ENCODE data around the gene TSPAN31.
A peak's percentile ranks its signal among the peaks of the same experiment; 100 is the strongest.

Gene TSPAN31

GRCh38 chr12:57743769-57744168 is 1.1 kb upstream of the TSPAN31 start:
- TF ChIP-seq, protein P1, sequence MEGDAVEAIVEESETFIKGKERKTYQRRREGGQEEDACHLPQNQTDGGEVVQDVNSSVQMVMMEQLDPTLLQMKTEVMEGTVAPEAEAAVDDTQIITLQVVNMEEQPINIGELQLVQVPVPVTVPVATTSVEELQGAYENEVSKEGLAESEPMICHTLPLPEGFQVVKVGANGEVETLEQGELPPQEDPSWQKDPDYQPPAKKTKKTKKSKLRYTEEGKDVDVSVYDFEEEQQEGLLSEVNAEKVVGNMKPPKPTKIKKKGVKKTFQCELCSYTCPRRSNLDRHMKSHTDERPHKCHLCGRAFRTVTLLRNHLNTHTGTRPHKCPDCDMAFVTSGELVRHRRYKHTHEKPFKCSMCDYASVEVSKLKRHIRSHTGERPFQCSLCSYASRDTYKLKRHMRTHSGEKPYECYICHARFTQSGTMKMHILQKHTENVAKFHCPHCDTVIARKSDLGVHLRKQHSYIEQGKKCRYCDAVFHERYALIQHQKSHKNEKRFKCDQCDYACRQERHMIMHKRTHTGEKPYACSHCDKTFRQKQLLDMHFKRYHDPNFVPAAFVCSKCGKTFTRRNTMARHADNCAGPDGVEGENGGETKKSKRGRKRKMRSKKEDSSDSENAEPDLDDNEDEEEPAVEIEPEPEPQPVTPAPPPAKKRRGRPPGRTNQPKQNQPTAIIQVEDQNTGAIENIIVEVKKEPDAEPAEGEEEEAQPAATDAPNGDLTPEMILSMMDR (IDR thresholded peaks at IDR 0.05; ENCODE audit: low read length), result no peak
- no peak for TF ChIP-seq EZH2 (IDR thresholded peaks at IDR 0.05; ENCODE audit: borderline replicate concordance, low read length)
- peak overlapping the region; percentile 72 for H3K4me3 ChIP-seq (ENCODE audit: low read depth, low read length, poor library complexity, severe bottlenecking)

GRCh38 chr12:57744194-57744776 is 554 bp upstream of the TSPAN31 start:
- Histone ChIP-seq H3K27ac (ENCODE audit: low read depth, low read length, poor library complexity, severe bottlenecking) (peak overlapping the region; percentile 64), H3K79me2 (ENCODE audit: insufficient read depth, low read length) (no peaks in the 10 kb centered on the region), H4K20me1 (ENCODE audit: insufficient read depth, low read length) (no peaks in the 10 kb centered on the region), H3K9ac (ENCODE audit: low read length) (peak overlapping the region; percentile 83), H3F3A (ENCODE audit: insufficient read depth, low read length) (no peaks in the 10 kb centered on the region; the same call in 1 of the 2 replicates), H3K4me2 (ENCODE audit: low read length) (peak overlapping the region; percentile 79), H3K9me2 (ENCODE audit: low read depth, low read length) (no peaks in the 10 kb centered on the region), H3K27me3 (ENCODE audit: insufficient read depth, low read length) (no peaks in the 10 kb centered on the region), H3K9me3 (ENCODE audit: low read length) (no peaks in the 10 kb centered on the region), H2AFZ (ENCODE audit: low read length) (peak overlapping the region; percentile 5; the same call in 1 of the 2 replicates), H3K4me1 (ENCODE audit: insufficient read depth, low read length, severe bottlenecking) (peaks cover 55% of the 10 kb centered on the region), H3K36me3 (ENCODE audit: insufficient read depth, low read length) (peaks cover 33% of the 10 kb centered on the region), H3K4me3 (ENCODE audit: low read depth, low read length, poor library complexity, severe bottlenecking) (peak overlapping the region; percentile 72)
- TF ChIP-seq, protein P1 (IDR thresholded peaks at IDR 0.05; ENCODE audit: low read length), result no peak
- no peak for TF ChIP-seq EZH2 (IDR thresholded peaks at IDR 0.05; ENCODE audit: borderline replicate concordance, low read length)

More at GRCh38 chr12:57743769-57744168, 1.1 kb upstream of the TSPAN31 start:
- Histone ChIP-seq H3K27ac (ENCODE audit: low read depth, low read length, poor library complexity, severe bottlenecking) (peak overlapping the region; percentile 64), H3K4me1 (ENCODE audit: insufficient read depth, low read length, severe bottlenecking) (peaks cover 57% of the 10 kb centered on the region), H4K20me1 (ENCODE audit: insufficient read depth, low read length) (no peaks in the 10 kb centered on the region), H3F3A (ENCODE audit: insufficient read depth, low read length) (no peaks in the 10 kb centered on the region; the same call in 1 of the 2 replicates), H3K9me2 (ENCODE audit: low read depth, low read length) (no peaks in the 10 kb centered on the region), H3K4me2 (ENCODE audit: low read length) (peak overlapping the region; percentile 79), H2AFZ (ENCODE audit: low read length) (peak overlapping the region; percentile 5; the same call in 1 of the 2 replicates), H3K9me3 (ENCODE audit: low read length) (no peaks in the 10 kb centered on the region), H3K79me2 (ENCODE audit: insufficient read depth, low read length) (no peaks in the 10 kb centered on the region), H3K36me3 (ENCODE audit: insufficient read depth, low read length) (peaks cover 28% of the 10 kb centered on the region), H3K27me3 (ENCODE audit: insufficient read depth, low read length) (no peaks in the 10 kb centered on the region), H3K9ac (ENCODE audit: low read length) (peak overlapping the region; percentile 83)

- Histone ChIP-seq H3K36me3 (ENCODE audit: insufficient read depth, low read length) (peaks cover 44% of the 10 kb centered on the region), H3K9me3 (ENCODE audit: low read length) (no peaks in the 10 kb centered on the region), H3K27ac (ENCODE audit: low read depth, low read length, poor library complexity, severe bottlenecking) (peak overlapping the region; percentile 74), H3K9me2 (ENCODE audit: low read depth, low read length) (no peaks in the 10 kb centered on the region), H3K9ac (ENCODE audit: low read length) (peak overlapping the region; percentile 83), H3K4me2 (ENCODE audit: low read length) (peak overlapping the region; percentile 79), H2AFZ (ENCODE audit: low read length) (no peak overlapping the region), H3K79me2 (ENCODE audit: insufficient read depth, low read length) (peaks cover 5% of the 10 kb centered on the region), H4K20me1 (ENCODE audit: insufficient read depth, low read length) (no peaks in the 10 kb centered on the region), H3K27me3 (ENCODE audit: insufficient read depth, low read length) (no peaks in the 10 kb centered on the region), H3K4me1 (ENCODE audit: insufficient read depth, low read length, severe bottlenecking) (peaks cover 46% of the 10 kb centered on the region), H3F3A (ENCODE audit: insufficient read depth, low read length) (no peaks in the 10 kb centered on the region; the same call in 1 of the 2 replicates), H3K4me3 (ENCODE audit: low read depth, low read length, poor library complexity, severe bottlenecking) (peak overlapping the region; percentile 72)
- TF ChIP-seq EZH2 (IDR thresholded peaks at IDR 0.05; ENCODE audit: borderline replicate concordance, low read length), result no peak
- TF ChIP-seq, protein P1 (IDR thresholded peaks at IDR 0.05; ENCODE audit: low read length), result no peak
Measured at GRCh38 chr12:57745485-57745881, 644 bp downstream of the TSPAN31 start.
